Stomach (tissue), 9 donors: ENCODE measurements around the gene CHCHD3. TPM values are rescaled to one million over a fixed set of nuclear protein-coding genes. Genes with fewer than 3 reads are reported as not detected.

ENCODE experiments used
- DNase-seq, 2 donors: peaks; one replicate each; pipeline versions ENCODE4 v3.0.0 to v3.0.0-alpha.2; 2013 to 2019
- H3K27ac ChIP-seq, 5 donors: fragments of 200-600 bp in 4 of 5; sonication (generic) in 4 of 5; one replicate each; pipeline ENCODE4 v1.5.1; 2013 to 2019; ENCODE audit warnings: mild to moderate bottlenecking in 1 of 5, moderate library complexity in 1 of 5
- H3K27me3 ChIP-seq, 3 donors: fragments of 200-600 bp; sonication (generic); one replicate each; pipeline ENCODE4 v1.5.1; 2017 to 2019; ENCODE audit warnings: mixed run types in 1 of 3
- H3K36me3 ChIP-seq, 4 donors: fragments of 200-600 bp; sonication (generic); 1 replicate in 3 of 4; 2 replicates in 1 of 4; pipeline ENCODE4 v1.5.1; 2016 to 2019
- H3K4me1 ChIP-seq, 4 donors: fragments of 200-600 bp; sonication (generic); one replicate each; pipeline ENCODE4 v1.5.1; 2016 to 2019
- H3K4me3 ChIP-seq, 4 donors: fragments of 200-600 bp; sonication (generic) in 3 of 4; one replicate each; pipeline ENCODE4 v1.5.1; 2016 to 2019; ENCODE audit warnings: mild to moderate bottlenecking in 1 of 4
- H3K9me3 ChIP-seq, 4 donors: fragments of 200-600 bp; sonication (generic); one replicate each; pipeline ENCODE4 v1.5.1; 2016 to 2019
- EP300 ChIP-seq: sonication (generic); formaldehyde crosslinking; IDR thresholded peaks from one replicate; pipeline ENCODE4 v1.6.1; 2017; ENCODE audit warnings: antibody characterized with exemption
- POLR2A ChIP-seq, 4 donors: fragments of 450-650 bp; IDR thresholded peaks; one replicate each; pipeline ENCODE4 v1.6.1; 2016; ENCODE audit warnings: antibody characterized with exemption in 4 of 4, control low read depth in 2 of 4, mild to moderate bottlenecking in 1 of 4, moderate library complexity in 1 of 4
- POLR2AphosphoS5 ChIP-seq, 3 donors: sonication (generic); formaldehyde crosslinking; IDR thresholded peaks; one replicate each; pipeline ENCODE4 v1.6.1; 2016; ENCODE audit warnings: antibody characterized with exemption in 3 of 3
- WGBS, 5 donors: extraction: QIAGEN DNeasy Blood & Tissue Kit in 3 of 5; methylation state at CpG; one replicate each; pipeline versions ENCODE4 v1.1.5 to v1.1.7; 2013 to 2018; 5-methylcytosine and 5-hydroxymethylcytosine counted together
- intact Hi-C: fragments of 100-400 bp; cut with DNase I; formaldehyde crosslinking; loops from one replicate; pipeline ENCODE4 v1.15.1; 2023; ENCODE audit warnings: low total_unique reads
- polyA plus RNA-seq, 3 donors: library from polyadenylated mRNA; stranded (reverse); fragments of 200-250 nt; gene quantifications; one replicate each; pipeline ENCODE4 v1.2.3, GENCODE V29; 2013
- total RNA-seq, 5 donors: library from RNA; depleted of rRNA; stranded (reverse); fragments of >200 nt; gene quantifications; one replicate each; pipeline versions ENCODE4 v1.1.0 to v1.2.3, GENCODE V29; 2014 to 2016
- TF ChIP-seq, protein P1 (sequence below), 7 experiments: fragments of 450-650 bp in 4 of 7; fragments of 200-600 bp in 3 of 7; sonication (generic) in 3 of 7; IDR thresholded peaks; one replicate each; pipeline ENCODE4 v1.5.1; 2016 to 2019; ENCODE audit warnings: antibody characterized with exemption in 7 of 7, control low read depth in 2 of 7, mild to moderate bottlenecking in 1 of 7
- donor health status: healthy with polysubstance abuse.
- donor health status: Bipolar disorder and iron deficiency.
- donor health status: healthy.

The CHCHD3 gene
- total and polyA plus RNA-seq, 8 donors, result 5.8 to 90.9 (median 39.9) TPM

DNA sequence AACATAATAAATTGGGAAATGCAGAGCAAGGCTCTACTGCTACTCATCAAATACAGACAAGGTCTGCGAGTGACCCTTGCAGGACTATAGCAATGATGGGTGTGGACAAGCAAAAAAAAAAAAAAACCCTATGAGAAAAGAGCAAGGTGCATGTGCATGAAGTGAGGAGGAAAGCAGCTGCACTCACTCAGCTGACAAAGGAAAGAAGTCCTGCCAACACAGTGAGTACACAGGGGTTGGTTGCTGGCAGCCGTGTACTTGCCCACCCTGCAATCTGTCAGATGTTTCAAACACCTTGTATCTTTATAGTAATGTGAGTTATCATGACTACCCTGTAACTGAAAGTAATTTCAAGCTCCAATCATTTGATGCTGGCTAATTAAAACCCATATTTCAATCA is 20.5 kb downstream of the CHCHD3 start:
- no peak overlapping the region for H3K27ac ChIP-seq
- no peaks in the 10 kb centered on the region for H3K9me3 ChIP-seq
- TF ChIP-seq, protein P1, sequence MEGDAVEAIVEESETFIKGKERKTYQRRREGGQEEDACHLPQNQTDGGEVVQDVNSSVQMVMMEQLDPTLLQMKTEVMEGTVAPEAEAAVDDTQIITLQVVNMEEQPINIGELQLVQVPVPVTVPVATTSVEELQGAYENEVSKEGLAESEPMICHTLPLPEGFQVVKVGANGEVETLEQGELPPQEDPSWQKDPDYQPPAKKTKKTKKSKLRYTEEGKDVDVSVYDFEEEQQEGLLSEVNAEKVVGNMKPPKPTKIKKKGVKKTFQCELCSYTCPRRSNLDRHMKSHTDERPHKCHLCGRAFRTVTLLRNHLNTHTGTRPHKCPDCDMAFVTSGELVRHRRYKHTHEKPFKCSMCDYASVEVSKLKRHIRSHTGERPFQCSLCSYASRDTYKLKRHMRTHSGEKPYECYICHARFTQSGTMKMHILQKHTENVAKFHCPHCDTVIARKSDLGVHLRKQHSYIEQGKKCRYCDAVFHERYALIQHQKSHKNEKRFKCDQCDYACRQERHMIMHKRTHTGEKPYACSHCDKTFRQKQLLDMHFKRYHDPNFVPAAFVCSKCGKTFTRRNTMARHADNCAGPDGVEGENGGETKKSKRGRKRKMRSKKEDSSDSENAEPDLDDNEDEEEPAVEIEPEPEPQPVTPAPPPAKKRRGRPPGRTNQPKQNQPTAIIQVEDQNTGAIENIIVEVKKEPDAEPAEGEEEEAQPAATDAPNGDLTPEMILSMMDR (IDR thresholded peaks at IDR 0.05), result no peak
- TF ChIP-seq EP300, result no peak
- TF ChIP-seq POLR2AphosphoS5 (IDR thresholded peaks at IDR 0.05), result no peak
- no peak for TF ChIP-seq POLR2A (IDR thresholded peaks at IDR 0.05)
- H3K27me3 ChIP-seq, result no peaks in the 10 kb centered on the region
- DNase-seq, result peak in 1 of 2 donors; percentile 39
- H3K4me3 ChIP-seq, result no peak overlapping the region
- peaks cover 0 to 31% (median 8%) of the 10 kb centered on the region in 4 donors for H3K4me1 ChIP-seq
- intact Hi-C loops, result no loop called here
- peaks cover 0 to 4% (median under 1%) of the 10 kb centered on the region in 4 donors for H3K36me3 ChIP-seq
- WGBS, 5 donors, result 67 to 77% (median 74%) methylated on average over 2 of the region's 2 CpGs

DNA sequence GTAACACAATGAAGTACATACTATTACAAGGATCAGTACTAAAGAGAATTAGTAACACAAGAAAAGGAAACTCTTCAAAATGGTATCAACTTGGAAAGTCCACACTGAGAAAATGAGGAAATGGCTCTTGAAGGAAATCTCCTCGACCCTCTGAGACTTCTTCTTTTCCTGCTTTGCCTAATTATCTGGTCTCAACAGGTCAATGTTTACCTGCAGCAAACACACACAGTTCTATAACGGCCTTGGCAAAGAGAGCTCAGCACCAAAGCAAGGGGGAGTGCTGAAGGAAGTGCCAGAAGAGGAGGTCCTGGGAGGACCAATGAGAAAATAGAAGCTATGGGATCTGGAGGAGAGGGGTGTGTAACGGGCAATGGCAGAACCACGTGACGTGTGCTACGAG is 21.9 kb downstream of the CHCHD3 start:
- Histone ChIP-seq H3K9me3 (no peaks in the 10 kb centered on the region), H3K4me3 (no peak overlapping the region), H3K27ac (no peak overlapping the region), H3K4me1 (peaks cover 0 to 39% (median 11%) of the 10 kb centered on the region in 4 donors), H3K36me3 (no peaks in the 10 kb centered on the region), H3K27me3 (no peaks in the 10 kb centered on the region)
- intact Hi-C loops, result no loop called here
- 64 to 77% (median 69%) methylated on average over 6 of the region's 6 CpGs for WGBS, 5 donors
- TF ChIP-seq POLR2AphosphoS5 (IDR thresholded peaks at IDR 0.05) (no peak), EP300 (no peak)
- TF ChIP-seq, protein P1 (IDR thresholded peaks at IDR 0.05), result no peak
- no peak for DNase-seq

DNA sequence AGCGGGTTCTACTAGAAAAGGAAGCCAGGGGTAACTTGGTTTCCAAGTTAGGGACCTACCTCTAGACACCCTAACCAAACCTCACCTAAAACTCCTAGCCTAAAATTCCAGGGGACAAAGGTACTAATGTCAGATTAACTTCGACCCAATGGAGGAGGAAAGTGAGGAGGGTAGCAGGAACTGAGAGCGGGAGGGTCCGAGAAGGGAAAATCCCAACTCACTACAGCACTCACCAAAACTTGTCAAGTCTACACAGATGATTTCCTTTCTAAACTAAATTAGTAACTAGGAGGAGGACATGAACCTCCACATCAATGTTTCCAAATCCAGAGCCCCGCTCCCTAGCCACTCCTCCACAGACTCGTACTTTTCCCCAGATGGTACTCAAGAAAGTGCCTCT is 22.6 kb downstream of the CHCHD3 start:
- no peak overlapping the region for H3K4me3 ChIP-seq
- DNase-seq, result no peak
- H3K4me1 ChIP-seq, result peaks cover 0 to 41% (median 11%) of the 10 kb centered on the region in 4 donors
- H3K27me3 ChIP-seq, result no peaks in the 10 kb centered on the region
- no peak for TF ChIP-seq EP300
- no peak for TF ChIP-seq POLR2A (IDR thresholded peaks at IDR 0.05)
- TF ChIP-seq POLR2AphosphoS5 (IDR thresholded peaks at IDR 0.05), result no peak
- TF ChIP-seq, protein P1 (IDR thresholded peaks at IDR 0.05), result no peak
- WGBS, 5 donors, result 91 to 98% (median 96%) methylated on average over 6 of the region's 6 CpGs
- H3K27ac ChIP-seq, result no peak overlapping the region
- no peaks in the 10 kb centered on the region for H3K9me3 ChIP-seq
- no peaks in the 10 kb centered on the region for H3K36me3 ChIP-seq
- intact Hi-C loops, result no loop called here

DNA sequence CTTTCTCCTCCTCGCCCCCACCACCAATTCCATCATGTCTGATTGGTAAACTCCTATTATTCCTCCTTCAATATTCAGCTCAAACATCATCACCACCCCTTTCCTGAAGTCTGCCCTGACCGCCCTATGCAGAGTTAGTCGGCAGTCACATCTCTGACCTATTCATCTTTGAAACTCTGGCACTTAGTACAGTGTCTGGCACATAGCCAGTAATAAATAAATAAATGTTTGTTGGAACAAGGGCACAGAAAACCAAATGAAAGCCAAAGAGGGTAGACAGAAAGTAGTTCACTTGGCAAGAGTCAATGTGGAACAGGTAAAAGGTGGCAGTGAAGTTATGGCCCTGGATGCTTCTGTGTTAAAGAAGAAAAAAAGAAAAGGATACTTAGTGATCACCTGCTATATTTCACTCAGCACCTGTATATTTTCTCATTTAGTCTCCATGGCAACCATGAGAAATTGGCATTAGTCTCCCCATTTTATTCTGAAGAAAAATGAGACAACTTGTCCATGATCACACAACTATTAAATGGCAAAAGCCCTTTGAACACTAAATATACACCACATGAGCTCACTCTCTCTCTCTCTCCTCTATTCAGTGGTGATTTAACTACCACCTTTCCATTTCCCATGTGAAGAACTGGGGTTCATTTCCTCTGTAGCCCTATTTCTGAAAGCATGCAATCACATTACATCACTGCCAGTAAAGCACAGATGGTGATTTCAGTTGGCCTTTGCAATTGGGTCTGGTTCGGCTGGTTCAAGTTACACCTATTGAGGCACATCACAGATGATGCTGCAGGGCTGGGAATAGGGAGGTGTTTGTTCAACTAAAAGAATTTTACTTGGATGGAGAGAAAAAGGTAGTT is 25.3 kb downstream of the CHCHD3 start:
- no peak for DNase-seq
- WGBS, 5 donors, result 73 to 84% (median 80%) methylated on average over 4 of the region's 4 CpGs
- Histone ChIP-seq H3K9me3 (no peaks in the 10 kb centered on the region), H3K36me3 (no peaks in the 10 kb centered on the region), H3K4me3 (no peak overlapping the region), H3K4me1 (peaks cover 5 to 62% (median 28%) of the 10 kb centered on the region in 4 donors), H3K27ac (no peak overlapping the region), H3K27me3 (no peaks in the 10 kb centered on the region)
- TF ChIP-seq EP300, result no peak
- TF ChIP-seq, protein P1 (IDR thresholded peaks at IDR 0.05), result no peak
- TF ChIP-seq POLR2AphosphoS5 (IDR thresholded peaks at IDR 0.05), result no peak
- TF ChIP-seq POLR2A (IDR thresholded peaks at IDR 0.05), result no peak
- intact Hi-C loops, result no loop called here
